OCI-LY1 (cell line): Measurements from ENCODE around the gene COMMD8.

Experiments
- EZH2 ChIP-seq: fragments of 200-600 bp; sonication (generic), shearing (Covaris generic); IDR thresholded peaks from 2 replicates; pipeline ENCODE4 v1.8.0; 2017; ENCODE audit warnings: borderline replicate concordance, mixed run types, mild to moderate bottlenecking, antibody characterized with exemption, low read length, moderate library complexity, mixed read lengths
- TF ChIP-seq, protein P1 (sequence below): fragments of 200-600 bp; sonication (generic), shearing (Covaris generic); IDR thresholded peaks from 2 replicates; pipeline ENCODE4 v1.5.1; 2017; ENCODE audit warnings: mild to moderate bottlenecking, antibody characterized with exemption, low read length, moderate library complexity, mixed read lengths

GRCh38 chr4:47505666-47506065 lies 42.2 kb upstream of the COMMD8 start:
- TF ChIP-seq, protein P1, sequence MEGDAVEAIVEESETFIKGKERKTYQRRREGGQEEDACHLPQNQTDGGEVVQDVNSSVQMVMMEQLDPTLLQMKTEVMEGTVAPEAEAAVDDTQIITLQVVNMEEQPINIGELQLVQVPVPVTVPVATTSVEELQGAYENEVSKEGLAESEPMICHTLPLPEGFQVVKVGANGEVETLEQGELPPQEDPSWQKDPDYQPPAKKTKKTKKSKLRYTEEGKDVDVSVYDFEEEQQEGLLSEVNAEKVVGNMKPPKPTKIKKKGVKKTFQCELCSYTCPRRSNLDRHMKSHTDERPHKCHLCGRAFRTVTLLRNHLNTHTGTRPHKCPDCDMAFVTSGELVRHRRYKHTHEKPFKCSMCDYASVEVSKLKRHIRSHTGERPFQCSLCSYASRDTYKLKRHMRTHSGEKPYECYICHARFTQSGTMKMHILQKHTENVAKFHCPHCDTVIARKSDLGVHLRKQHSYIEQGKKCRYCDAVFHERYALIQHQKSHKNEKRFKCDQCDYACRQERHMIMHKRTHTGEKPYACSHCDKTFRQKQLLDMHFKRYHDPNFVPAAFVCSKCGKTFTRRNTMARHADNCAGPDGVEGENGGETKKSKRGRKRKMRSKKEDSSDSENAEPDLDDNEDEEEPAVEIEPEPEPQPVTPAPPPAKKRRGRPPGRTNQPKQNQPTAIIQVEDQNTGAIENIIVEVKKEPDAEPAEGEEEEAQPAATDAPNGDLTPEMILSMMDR: no peak
- no peak for TF ChIP-seq EZH2
